Measurements from ENCODE around the gene ZIC2. TPM values are rescaled to one million over a fixed set of nuclear protein-coding genes. Genes with fewer than 3 reads are reported as not detected.

ZIC2 gene
- total and polyA plus RNA-seq, 2 of the 4 experiments (the other 2 are of a cell fraction): not detected

DNA sequence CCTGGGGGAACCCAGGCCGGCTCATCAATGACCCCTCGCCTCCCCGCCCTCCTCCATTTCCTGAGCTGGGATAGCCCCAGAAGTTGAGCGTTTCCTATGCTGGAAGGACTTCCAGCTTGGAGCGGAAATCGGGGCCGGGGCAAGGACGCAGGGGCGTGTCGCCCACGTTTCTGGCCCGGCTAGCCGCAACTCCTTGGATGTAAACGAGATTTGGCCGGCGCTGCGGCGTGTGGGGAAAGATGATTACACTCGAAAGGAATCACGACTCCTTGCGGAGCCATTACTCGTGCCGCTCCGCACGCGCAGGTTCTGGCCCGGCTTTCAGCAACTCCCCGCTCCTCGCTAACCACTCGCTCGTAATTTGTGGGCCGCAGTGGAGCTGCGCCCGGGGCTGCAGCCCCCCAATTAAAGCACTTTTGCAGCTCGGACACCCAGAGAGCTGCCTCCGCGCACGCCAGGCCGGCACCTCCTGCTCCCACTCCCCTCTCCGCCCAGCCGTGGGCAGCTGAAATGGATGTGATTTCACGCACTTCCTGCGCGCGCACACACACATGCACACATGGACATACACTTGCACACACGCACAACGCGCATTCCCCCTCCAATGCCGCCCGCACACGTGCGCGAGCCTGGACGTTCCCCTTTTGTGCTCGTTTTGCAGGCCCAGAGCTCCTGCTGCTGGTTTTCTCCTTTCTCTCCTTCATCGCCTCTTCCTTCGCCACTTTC lies 25.7 kb upstream of the ZIC2 start:
- peak overlapping the region; percentile 38 for H2AFZ ChIP-seq (replicated peaks; ENCODE audit: low read length, poor library complexity)
- dilution Hi-C loops (cut with HindIII; ENCODE audit: low sequenced_read_pairs, unreplicated experiment): no loop called here

More for the DNA sequence above, 25.7 kb upstream of the ZIC2 start:
- Histone ChIP-seq H2AK9ac (replicated peaks; ENCODE audit: low read depth, low read length, poor library complexity) (no peak overlapping the region), H3K27ac (ENCODE audit: insufficient read depth, low read length) (no peak overlapping the region), H4K8ac (ENCODE audit: low read depth in 2 of 2, low read length in 2 of 2) (no peak overlapping the region), H2BK15ac (ENCODE audit: low read depth, low read length) (no peak overlapping the region), H3K18ac (ENCODE audit: low read depth, low read length) (no peak overlapping the region), H4K20me1 (ENCODE audit: insufficient read depth, low read length) (no peaks in the 10 kb centered on the region), H3K9me1 (ENCODE audit: insufficient read depth, low read length) (no peaks in the 10 kb centered on the region), H3K9me3 (ENCODE audit: control insufficient read depth, insufficient read depth, low read length) (peaks cover 8% of the 10 kb centered on the region; the same call in 1 of the 2 replicates), H3K4me2 (ENCODE audit: low read depth, low read length) (peak overlapping the region; percentile 45; the same call in 1 of the 2 replicates), H4K5ac (ENCODE audit: low read depth, low read length) (no peak overlapping the region), H3K14ac (replicated peaks; ENCODE audit: low read depth, low read length) (no peak overlapping the region), H2AK5ac (ENCODE audit: low read depth, low read length) (no peak overlapping the region), H3K4ac (ENCODE audit: low read depth, low read length) (no peak overlapping the region), H4K91ac (ENCODE audit: insufficient read depth, low read depth, low read length) (no peak overlapping the region), H2BK20ac (ENCODE audit: low read depth, low read length) (no peak overlapping the region), H2BK120ac (ENCODE audit: low read depth, low read length) (no peak overlapping the region), H3K79me1 (ENCODE audit: low read depth in 1 of 2, low read length in 2 of 2) (no peaks in the 10 kb centered on the region), H2BK5ac (ENCODE audit: low read depth, low read length, poor library complexity, severe bottlenecking) (no peak overlapping the region), H3K23ac (ENCODE audit: low read depth, low read length) (no peak overlapping the region), H3K9ac (ENCODE audit: low read depth, low read length) (no peak overlapping the region), H3K27me3 (ENCODE audit: control insufficient read depth, insufficient read depth, low read length) (peaks cover 87% of the 10 kb centered on the region), H3K4me3 (ENCODE audit: insufficient read depth, low read depth, low read length) (no peak overlapping the region; the same call in 1 of the 2 replicates), H3K56ac (ENCODE audit: extremely low read depth, insufficient read depth, low read length) (no peak overlapping the region), H3K4me1 (ENCODE audit: control insufficient read depth, insufficient read depth, low read length) (no peaks in the 10 kb centered on the region), H3K36me3 (ENCODE audit: control insufficient read depth, insufficient read depth, low read length) (no peaks in the 10 kb centered on the region)
- ChIA-PET POLR2A (ENCODE audit: unreplicated experiment) (no interaction called here), CTCF (no interaction called here)
- no TSS peak for BruUV-seq (replicated peaks)
- 2% methylated on average over 15 of the region's 57 CpGs; no CpG with 5 or more reads in 1 of the 2 experiments for WGBS, 2 experiments (ENCODE audit: extremely low coverage in 2 of 2, insufficient read length in 1 of 2)
- DNase-seq: peak; percentile 17
- 0 out of 2 replicates have a peak, but pooled peaks have one; percentile 21 for ATAC-seq (ENCODE audit: low read depth)
- intact Hi-C loops (cut with micrococcal nuclease) (no loop called here), in situ Hi-C loops (cut with MboI; ENCODE audit: low sequenced_read_pairs) (no loop called here)
- TF ChIP-seq BHLHE40 (IDR thresholded peaks at IDR 0.05; ENCODE audit: low read depth, low read length) (peak; percentile 47; the same call in 1 of the 2 replicates), RFX5 (IDR thresholded peaks at IDR 0.05; ENCODE audit: low read depth, low read length) (no peak)

Measured in IMR-90 (cell line).